CD4-positive, alpha-beta T cell (primary cell): Measurements from ENCODE around the gene DCAF4. TPM values are rescaled to one million over a fixed set of nuclear protein-coding genes. Genes with fewer than 3 reads are reported as not detected.

Experiments used
- ATAC-seq: fragments of 200-7000 bp; cut with Tn5 transposase; one replicate; pipeline ENCODE4 v1.10.0; 2022; ENCODE audit warnings: mild to moderate bottlenecking; ENCODE audit not compliant: poor library complexity
- CTCF ChIA-PET: fragments of 350-600 bp; sonication (Branson Sonifier 250); formaldehyde crosslinking; loops from one replicate; lab custom pipeline; 2021; ENCODE audit warnings: antibody characterized with exemption, inconsistent platforms; lab: Charles Lee
- POLR2A ChIA-PET: fragments of 350-600 bp; sonication (Branson Sonifier 250); formaldehyde crosslinking; loops from one replicate; lab custom pipeline; 2021; ENCODE audit warnings: antibody characterized with exemption, inconsistent platforms; lab: Charles Lee
- DNase-seq, 14 experiments: peaks; one replicate each; pipeline ENCODE4 v3.0.0-alpha.2; 2013 to 2020; ENCODE audit warnings: mixed read lengths in 2 of 14
- H3K27ac ChIP-seq, 2 donors: one replicate each; pipeline versions ENCODE4 v1.5.1 to v1.7.0; 2013; ENCODE audit warnings: low read length in 2 of 2, low read depth in 1 of 2, mild to moderate bottlenecking in 1 of 2
- H3K27me3 ChIP-seq, 2 experiments: 1 replicate in 1 of 2; 2 replicates in 1 of 2; pipeline versions ENCODE4 v1.6.1 to v1.7.0; 2013; ENCODE audit warnings: low read length in 2 of 2, control low read depth in 1 of 2, mild to moderate bottlenecking in 1 of 2, moderate library complexity in 1 of 2; ENCODE audit not compliant: insufficient read depth in 2 of 2, control insufficient read depth in 1 of 2
- H3K36me3 ChIP-seq: one replicate; pipeline ENCODE4 v1.6.1; 2013; ENCODE audit warnings: low read length, control low read depth; ENCODE audit not compliant: insufficient read depth
- H3K4me1 ChIP-seq: one replicate; pipeline ENCODE4 v1.6.1; 2013; ENCODE audit warnings: low read length, control low read depth; ENCODE audit not compliant: insufficient read depth
- H3K4me3 ChIP-seq: one replicate; pipeline ENCODE4 v1.5.1; 2013; ENCODE audit warnings: mild to moderate bottlenecking, low read length, moderate library complexity
- H3K9me3 ChIP-seq, 2 experiments: 1 replicate in 1 of 2; 2 replicates in 1 of 2; pipeline versions ENCODE4 v1.6.1 to v1.7.0; 2013; ENCODE audit warnings: low read length in 2 of 2, mild to moderate bottlenecking in 2 of 2, control low read depth in 1 of 2, moderate library complexity in 1 of 2; ENCODE audit not compliant: control insufficient read depth in 1 of 2, insufficient read depth in 1 of 2
- H3K27ac Mint-ChIP-seq: one replicate; pipeline ENCODE4 v1.8.0; 2020; ENCODE audit warnings: mixed read lengths
- H3K27me3 Mint-ChIP-seq: one replicate; pipeline ENCODE4 v1.8.0; 2021; ENCODE audit warnings: mixed read lengths
- H3K36me3 Mint-ChIP-seq: one replicate; pipeline ENCODE4 v1.8.0; 2021; ENCODE audit warnings: low read depth, mixed read lengths
- H3K4me1 Mint-ChIP-seq: one replicate; pipeline ENCODE4 v1.8.0; 2021; ENCODE audit warnings: low read depth, mixed read lengths
- H3K4me3 Mint-ChIP-seq: one replicate; pipeline ENCODE4 v1.8.0; 2020; ENCODE audit warnings: mild to moderate bottlenecking, mixed read lengths
- H3K9me3 Mint-ChIP-seq: one replicate; pipeline ENCODE4 v1.8.0; 2020; ENCODE audit warnings: mixed read lengths
- CTCF ChIP-seq: fragments of 200-600 bp; IDR thresholded peaks from one replicate; pipeline ENCODE4 v1.8.0; 2022; ENCODE audit warnings: antibody characterized with exemption, mild to moderate bottlenecking
- intact Hi-C, 2 experiments: fragments of 100-400 bp; cut with DNase I in 1 of 2; cut with micrococcal nuclease in 1 of 2; formaldehyde crosslinking; loops; one replicate each; pipeline versions ENCODE4 v1.15.1 to v1.9.0; 2023 to 2025; cut with DNase I, micrococcal nuclease
- total RNA-seq, 174 experiments: library from RNA in 2 of 174; stranded (reverse) in 2 of 174; gene quantifications; one replicate each; pipeline ENCODE4 v1.2.3 and lab custom pipeline; 2021 to 2026

The DCAF4 gene
- total RNA-seq, 2 experiments from 2014 or later: 20.8 to 22.8 TPM

- peak in 4 of 14 experiments; percentile 8 to 36 (median 34) for DNase-seq
- Histone ChIP-seq H3K36me3 (no peaks in the 10 kb centered on the region), H3K4me3 (peak overlapping the region; percentile 76), H3K27me3 (peaks cover 34 to 36% of the 10 kb centered on the region in 2 experiments), H3K27ac (no peak overlapping the region), H3K9me3 (no peaks in the 10 kb centered on the region), H3K4me1 (peaks cover 29% of the 10 kb centered on the region)
- peaks cover 55% of the 10 kb centered on the region for H3K27me3 Mint-ChIP-seq
- peaks cover 29% of the 10 kb centered on the region for H3K4me1 Mint-ChIP-seq
- ChIA-PET CTCF (no interaction called here), POLR2A (interaction anchor here (0.6 to 1.7 kb wide), 6 partner anchors 8 to 597 kb away, joined by 3 to 10 read pairs (median 4); partner anchors contain the start of genes DCAF4 and RBM25)
- peaks cover 6% of the 10 kb centered on the region for H3K36me3 Mint-ChIP-seq
- no peak for ATAC-seq
- TF ChIP-seq CTCF: no peak
- intact Hi-C loops: loop anchor here (1.0 to 2.0 kb wide), 2 partner anchors 30 to 32 kb away; partner anchors contain the start of gene DCAF4 (in 1 of the 2)
- H3K4me3 Mint-ChIP-seq: peak overlapping the region; percentile 89
- peak overlapping the region; percentile 31 for H3K27ac Mint-ChIP-seq
- H3K9me3 Mint-ChIP-seq: no peaks in the 10 kb centered on the region
Measured at GRCh38 chr14:72894623-72895378, 31.5 kb upstream of the DCAF4 start.

GRCh38 chr14:72898448-72898847 is 27.8 kb upstream of the DCAF4 start:
- no peak overlapping the region for H3K4me3 ChIP-seq
- intact Hi-C loops: no loop called here
- peaks cover 11 to 14% of the 10 kb centered on the region in 2 experiments for H3K27me3 ChIP-seq
- no peaks in the 10 kb centered on the region for H3K9me3 ChIP-seq
- POLR2A ChIA-PET: no interaction called here
- TF ChIP-seq CTCF: no peak
- Mint-ChIP-seq H3K27ac (no peak overlapping the region), H3K27me3 (peaks cover 35% of the 10 kb centered on the region), H3K4me1 (peaks cover 16% of the 10 kb centered on the region), H3K4me3 (no peak overlapping the region), H3K36me3 (peaks cover 6% of the 10 kb centered on the region), H3K9me3 (no peaks in the 10 kb centered on the region)
- DNase-seq (no peak), ATAC-seq (no peak)
- H3K4me1 ChIP-seq: peaks cover 11% of the 10 kb centered on the region
- H3K27ac ChIP-seq: no peak overlapping the region
- CTCF ChIA-PET: no interaction called here
- H3K36me3 ChIP-seq: no peaks in the 10 kb centered on the region

GRCh38 chr14:72901361-72901760 is 24.9 kb upstream of the DCAF4 start:
- intact Hi-C loops: no loop called here
- TF ChIP-seq CTCF: no peak
- ATAC-seq (no peak), DNase-seq (no peak)
- H3K27ac Mint-ChIP-seq: no peak overlapping the region
- Histone ChIP-seq H3K27me3 (no peaks in the 10 kb centered on the region), H3K4me1 (no peaks in the 10 kb centered on the region), H3K36me3 (no peaks in the 10 kb centered on the region), H3K4me3 (no peak overlapping the region), H3K9me3 (no peaks in the 10 kb centered on the region), H3K27ac (no peak overlapping the region)
- peaks cover 21% of the 10 kb centered on the region for H3K27me3 Mint-ChIP-seq
- POLR2A ChIA-PET: no interaction called here
- no peak overlapping the region for H3K4me3 Mint-ChIP-seq
- CTCF ChIA-PET: no interaction called here
- no peaks in the 10 kb centered on the region for H3K4me1 Mint-ChIP-seq
- H3K9me3 Mint-ChIP-seq: no peaks in the 10 kb centered on the region
- H3K36me3 Mint-ChIP-seq: no peaks in the 10 kb centered on the region
